Type B pancreatic cell (in vitro differentiated cells): ENCODE measurements around the gene HMGCR. TPM values are rescaled to one million over a fixed set of nuclear protein-coding genes. Genes with fewer than 3 reads are reported as not detected.
A peak's percentile ranks its signal among the peaks of the same experiment; 100 is the strongest.
"Not testable (repeated sequence)": the region's sequence is repeated elsewhere in the genome, so short reads cannot be mapped to it uniquely, and the experiment has no call there.

Experiments used
- DNase-seq: peaks from one replicate; pipeline ENCODE4 v3.0.0; 2021; ENCODE audit warnings: mixed read lengths; ENCODE audit not compliant: unreplicated experiment; ENCODE audit errors: extremely low spot score
- H3K27ac Mint-ChIP-seq: 2 replicates; pipeline ENCODE4 v1.8.0; 2021; ENCODE audit warnings: mild to moderate bottlenecking, mixed read lengths
- H3K27me3 Mint-ChIP-seq: 2 replicates; pipeline ENCODE4 v1.8.0; 2021; ENCODE audit warnings: mixed read lengths
- H3K36me3 Mint-ChIP-seq: 2 replicates; pipeline ENCODE4 v1.8.0; 2021; ENCODE audit warnings: mixed read lengths
- H3K4me1 Mint-ChIP-seq: one replicate; pipeline ENCODE4 v1.8.0; 2021; ENCODE audit warnings: mixed read lengths; ENCODE audit not compliant: unreplicated experiment
- H3K4me3 Mint-ChIP-seq: 2 replicates; pipeline ENCODE4 v1.8.0; 2021; ENCODE audit warnings: mild to moderate bottlenecking, mixed read lengths
- H3K9me3 Mint-ChIP-seq: 2 replicates; pipeline ENCODE4 v1.8.0; 2021; ENCODE audit warnings: mixed read lengths
- CTCF ChIP-seq: fragments of 200-600 bp; sonication (generic); conservative IDR thresholded peaks from 2 replicates; pipeline ENCODE4 v1.5.0; 2021; ENCODE audit warnings: antibody characterized with exemption, mild to moderate bottlenecking
- long read RNA-seq: library from polyadenylated mRNA; unstranded; transcript quantifications from one replicate; pipeline ENCODE4 v2.0.0, GENCODE V29; 2020
- total RNA-seq: library from RNA; stranded (reverse); gene quantifications from 2 replicates; pipeline ENCODE4 v1.2.1, GENCODE V29; 2021; ENCODE audit warnings: low replicate concordance

HMGCR gene
- total RNA-seq: 111 and 134 TPM in 2 replicates
- long read RNA-seq, full-length matches to known transcripts: 45 of 100 reads
- long read RNA-seq, partial matches to known transcripts: 46 of 100 reads
- long read RNA-seq, other reads (novel, unspliced or antisense): 9 of 100 reads

DNA sequence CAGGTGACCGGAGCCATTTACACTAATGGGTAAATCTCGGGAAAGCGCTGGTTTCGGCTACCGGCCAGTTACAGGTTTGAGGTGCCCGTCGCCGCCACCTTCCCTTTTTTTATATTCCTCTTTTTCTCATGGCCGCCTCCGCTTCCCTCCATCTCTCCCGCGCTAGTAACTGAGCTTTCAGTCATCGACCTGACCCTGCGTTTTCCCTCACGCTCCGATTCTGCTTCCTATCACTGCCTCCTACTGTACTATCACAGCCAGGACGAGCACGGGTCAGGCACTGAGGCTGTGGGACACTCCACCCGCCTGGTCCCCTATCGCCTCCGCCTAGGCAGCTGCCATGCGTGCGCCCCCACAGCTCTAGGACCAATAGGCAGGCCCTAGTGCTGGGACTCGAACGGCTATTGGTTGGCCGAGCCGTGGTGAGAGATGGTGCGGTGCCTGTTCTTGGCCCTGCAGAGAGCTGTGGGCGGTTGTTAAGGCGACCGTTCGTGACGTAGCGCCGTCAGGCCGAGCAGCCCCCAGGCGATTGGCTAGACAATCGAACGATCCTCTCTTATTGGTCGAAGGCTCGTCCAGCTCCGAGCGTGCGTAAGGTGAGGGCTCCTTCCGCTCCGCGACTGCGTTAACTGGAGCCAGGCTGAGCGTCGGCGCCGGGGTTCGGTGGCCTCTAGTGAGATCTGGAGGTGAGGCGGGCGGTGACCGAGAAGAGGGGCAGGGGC, at the start of gene HMGCR:
HMGCR (plus strand) TSS at position 606 of the 722 bp plus-strand sequence. CDS start 5,386 bp downstream, outside the sequence.
- peaks cover 31% of the 10 kb centered on the region for H3K4me1 Mint-ChIP-seq
- peak; percentile 98 for DNase-seq
- H3K4me3 Mint-ChIP-seq: no peak within 1 kb of the TSS
- no peak within 1 kb of the TSS for H3K27ac Mint-ChIP-seq
- peaks cover 7% of the 10 kb centered on the region for H3K36me3 Mint-ChIP-seq
- no peaks in the 10 kb centered on the region for H3K27me3 Mint-ChIP-seq
- TF ChIP-seq CTCF: peak; percentile 45
- H3K9me3 Mint-ChIP-seq: no peaks in the 10 kb centered on the region

DNA sequence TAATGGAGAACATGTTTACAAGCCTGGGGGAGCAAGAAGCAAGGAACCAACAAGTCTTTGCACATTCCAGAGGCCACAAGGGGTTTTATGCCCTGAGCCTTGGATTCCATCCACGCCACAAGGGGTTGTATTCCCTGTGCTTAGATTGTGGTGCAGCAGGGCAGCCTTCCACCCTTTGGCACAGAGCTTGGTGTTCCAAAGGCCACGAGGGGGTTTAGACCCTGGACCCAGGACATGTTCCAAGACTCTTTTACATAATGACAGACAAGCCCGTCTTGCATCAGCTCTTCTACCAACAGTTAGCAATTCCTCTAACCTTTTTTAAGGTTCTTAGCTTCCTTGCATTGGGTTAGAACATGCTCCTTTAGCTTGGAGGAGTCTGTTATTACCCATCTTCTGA, 45.2 kb upstream of the HMGCR start:
- peaks cover 11% of the 10 kb centered on the region for H3K9me3 Mint-ChIP-seq
- H3K27ac Mint-ChIP-seq: not testable (repeated sequence)

DNA sequence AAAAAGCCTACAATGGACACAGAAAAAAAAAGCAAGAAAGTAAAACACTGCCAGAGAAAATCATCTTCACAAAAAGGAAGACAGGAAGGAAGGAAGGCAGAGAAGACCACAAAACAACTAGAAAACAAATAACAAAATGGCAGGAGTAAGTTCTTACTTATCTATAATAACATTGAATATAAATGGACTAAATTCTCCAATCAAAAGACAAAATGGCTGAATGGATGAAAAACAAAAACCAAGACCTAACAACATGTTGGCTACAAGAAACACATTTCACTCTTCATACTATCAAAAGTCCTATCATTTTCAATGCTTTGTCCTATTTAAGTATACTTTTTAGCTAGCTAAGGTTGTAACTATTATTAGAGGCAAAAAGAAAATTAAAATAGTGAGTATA, 36.9 kb upstream of the HMGCR start:
- H3K27me3 Mint-ChIP-seq: no peaks in the 10 kb centered on the region
- no peak overlapping the region for H3K27ac Mint-ChIP-seq
- H3K9me3 Mint-ChIP-seq: no peaks in the 10 kb centered on the region
- TF ChIP-seq CTCF: no peak
- no peaks in the 10 kb centered on the region for H3K4me1 Mint-ChIP-seq
- no peak overlapping the region for H3K4me3 Mint-ChIP-seq
- no peak for DNase-seq
- no peaks in the 10 kb centered on the region for H3K36me3 Mint-ChIP-seq

More for the DNA sequence above, 45.2 kb upstream of the HMGCR start:
- H3K27me3 Mint-ChIP-seq, DNase-seq, H3K36me3 Mint-ChIP-seq, H3K4me3 Mint-ChIP-seq, H3K4me1 Mint-ChIP-seq: not testable (repeated sequence)

DNA sequence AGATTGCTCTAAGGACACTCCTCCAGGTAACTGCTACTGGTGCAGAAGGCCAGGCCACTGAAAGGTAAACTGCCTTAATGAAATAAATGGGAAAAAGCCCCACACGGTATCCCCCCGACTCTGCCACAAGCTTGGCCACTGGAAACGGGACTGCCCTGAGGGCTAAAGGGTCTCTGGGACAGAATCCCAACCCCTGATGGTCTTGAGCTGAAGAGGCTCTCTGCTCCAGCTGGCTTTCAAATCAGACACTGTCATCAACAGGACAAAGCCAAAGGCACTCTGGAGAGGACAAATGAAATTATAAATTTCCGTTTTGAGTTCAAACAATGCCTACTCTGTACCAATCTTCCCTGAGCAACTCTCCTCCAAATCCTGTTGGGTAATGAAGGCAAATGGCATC, 33.6 kb upstream of the HMGCR start:
- TF ChIP-seq CTCF: no peak
- Mint-ChIP-seq H3K9me3 (no peaks in the 10 kb centered on the region), H3K27me3 (no peaks in the 10 kb centered on the region), H3K36me3 (no peaks in the 10 kb centered on the region), H3K4me1 (no peaks in the 10 kb centered on the region), H3K27ac (no peak overlapping the region), H3K4me3 (no peak overlapping the region)
- no peak for DNase-seq

DNA sequence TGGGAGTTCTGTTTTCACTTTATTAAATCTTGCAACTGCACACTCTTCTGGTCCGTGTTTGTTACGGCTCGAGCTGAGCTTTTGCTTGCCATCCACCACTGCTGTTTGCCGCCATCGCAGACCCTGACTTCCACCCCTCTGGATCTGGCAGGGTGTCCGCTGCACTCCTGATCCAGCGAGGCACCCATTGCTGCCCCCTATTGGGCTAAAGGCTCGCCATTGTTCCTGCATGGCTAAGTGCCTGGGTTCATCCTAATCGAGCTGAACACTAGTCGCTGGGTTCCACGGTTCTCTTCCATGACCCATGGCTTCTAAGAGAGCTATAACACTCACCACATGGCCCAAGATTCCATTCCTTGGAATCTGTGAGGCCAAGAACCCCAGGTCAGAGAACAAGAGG, 32.5 kb upstream of the HMGCR start:
- H3K27ac Mint-ChIP-seq, H3K4me3 Mint-ChIP-seq, H3K36me3 Mint-ChIP-seq, DNase-seq, H3K9me3 Mint-ChIP-seq, H3K4me1 Mint-ChIP-seq, H3K27me3 Mint-ChIP-seq: not testable (repeated sequence)

DNA sequence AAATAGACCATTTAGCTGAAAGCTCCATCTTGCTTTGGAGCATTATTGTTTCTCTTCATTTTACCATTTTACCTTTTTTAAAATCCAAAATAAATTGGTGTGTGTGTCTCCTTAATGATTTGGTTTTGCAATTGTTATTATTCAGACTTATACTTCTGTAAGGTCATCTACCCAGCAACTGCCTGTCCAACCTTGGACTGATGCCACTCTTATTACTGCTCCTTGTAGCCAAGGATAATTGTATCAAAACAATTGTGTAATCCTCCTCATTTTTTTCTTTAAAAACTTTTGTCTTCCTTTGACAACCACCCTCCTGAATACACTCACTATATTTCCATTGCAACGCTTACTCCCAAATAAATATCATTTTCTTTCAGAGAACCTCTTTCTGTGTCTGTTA, 30.3 kb upstream of the HMGCR start:
- H3K9me3 Mint-ChIP-seq: no peaks in the 10 kb centered on the region
- H3K36me3 Mint-ChIP-seq: no peaks in the 10 kb centered on the region
- no peak overlapping the region for H3K4me3 Mint-ChIP-seq
- H3K4me1 Mint-ChIP-seq: no peaks in the 10 kb centered on the region
- H3K27me3 Mint-ChIP-seq: no peaks in the 10 kb centered on the region
- TF ChIP-seq CTCF: no peak
- no peak overlapping the region for H3K27ac Mint-ChIP-seq
- DNase-seq: no peak
